ENCODE data around the gene ARPC2. TPM values are rescaled to one million over a fixed set of nuclear protein-coding genes. Genes with fewer than 3 reads are reported as not detected.

The ARPC2 gene
- total and polyA plus RNA-seq, 2 of the 13 experiments (the other 11 are each of a cell fraction or from before 2014, with no cell fraction given), result 168 to 303 TPM

DNA sequence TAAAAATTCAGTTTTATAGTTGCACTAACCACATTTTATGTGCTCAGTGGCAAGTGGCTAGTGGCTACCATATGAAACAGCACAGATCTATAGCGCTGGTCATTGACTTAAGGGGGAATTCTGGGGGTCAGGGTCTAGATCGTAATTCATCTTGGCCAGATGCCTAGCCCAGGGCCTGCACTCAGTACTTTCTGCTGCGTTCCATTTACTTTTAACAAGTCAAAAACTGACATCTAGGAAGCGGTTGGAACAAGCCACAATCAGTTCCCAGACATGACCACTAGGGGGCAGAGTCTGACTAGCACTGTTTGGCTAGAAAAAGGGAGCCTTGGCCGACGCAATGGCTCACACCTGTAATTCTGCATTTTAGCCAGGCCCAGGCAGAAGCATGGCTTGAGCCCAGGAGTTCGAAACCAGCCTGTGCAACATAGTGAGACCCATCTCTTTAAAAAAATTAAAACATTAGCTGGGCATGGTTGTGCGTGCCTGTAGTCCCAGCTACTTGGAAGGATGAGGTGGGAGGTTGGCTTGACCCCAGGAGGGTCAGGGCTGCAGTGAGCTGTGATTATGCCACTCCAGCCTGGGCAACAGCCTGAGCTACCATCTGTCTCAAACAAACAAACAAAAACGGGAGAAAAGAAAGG, 84.3 kb downstream of the ARPC2 start (continued):
- TF ChIP-seq, protein P1, sequence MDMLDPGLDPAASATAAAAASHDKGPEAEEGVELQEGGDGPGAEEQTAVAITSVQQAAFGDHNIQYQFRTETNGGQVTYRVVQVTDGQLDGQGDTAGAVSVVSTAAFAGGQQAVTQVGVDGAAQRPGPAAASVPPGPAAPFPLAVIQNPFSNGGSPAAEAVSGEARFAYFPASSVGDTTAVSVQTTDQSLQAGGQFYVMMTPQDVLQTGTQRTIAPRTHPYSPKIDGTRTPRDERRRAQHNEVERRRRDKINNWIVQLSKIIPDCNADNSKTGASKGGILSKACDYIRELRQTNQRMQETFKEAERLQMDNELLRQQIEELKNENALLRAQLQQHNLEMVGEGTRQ (IDR thresholded peaks at IDR 0.05; ENCODE audit: low read depth, low read length), result no peak
- TF ChIP-seq, protein P1 (CRISPR knock-in tag; IDR thresholded peaks at IDR 0.05; ENCODE audit: borderline replicate concordance), result no peak; the same call in 1 of the 2 replicates
- TF ChIP-seq ZSCAN25 (CRISPR knock-in tag; IDR thresholded peaks at IDR 0.05), result peak; percentile 92
- peak; percentile 56; the same call in 1 of the 2 replicates for TF ChIP-seq ZSCAN9 (CRISPR knock-in tag; IDR thresholded peaks at IDR 0.05; ENCODE audit: borderline replicate concordance)
- TF ChIP-seq ZNF562 (CRISPR knock-in tag; IDR thresholded peaks at IDR 0.05; ENCODE audit: borderline replicate concordance), result no peak
- peak; percentile 99 for TF ChIP-seq STAG1 (CRISPR knock-in tag; IDR thresholded peaks at IDR 0.05)
- peak; percentile 79; the same call in 1 of the 2 replicates for TF ChIP-seq ETV6 (CRISPR knock-in tag; conservative IDR thresholded peaks at IDR 0.05)
- TF ChIP-seq SP5 (CRISPR knock-in tag; IDR thresholded peaks at IDR 0.05; ENCODE audit: borderline replicate concordance, low read depth), result peak; percentile 50; the same call in 1 of the 2 replicates
- no peak for TF ChIP-seq ZNF530 (CRISPR knock-in tag; IDR thresholded peaks at IDR 0.05; ENCODE audit: low read depth)
- peak; percentile 82 for TF ChIP-seq MED1 (CRISPR knock-in tag; IDR thresholded peaks at IDR 0.05)
- peak; percentile 76; the same call in 1 of the 2 replicates for TF ChIP-seq RXRB (CRISPR knock-in tag; IDR thresholded peaks at IDR 0.05; ENCODE audit: borderline replicate concordance)
- TF ChIP-seq, protein P2, sequence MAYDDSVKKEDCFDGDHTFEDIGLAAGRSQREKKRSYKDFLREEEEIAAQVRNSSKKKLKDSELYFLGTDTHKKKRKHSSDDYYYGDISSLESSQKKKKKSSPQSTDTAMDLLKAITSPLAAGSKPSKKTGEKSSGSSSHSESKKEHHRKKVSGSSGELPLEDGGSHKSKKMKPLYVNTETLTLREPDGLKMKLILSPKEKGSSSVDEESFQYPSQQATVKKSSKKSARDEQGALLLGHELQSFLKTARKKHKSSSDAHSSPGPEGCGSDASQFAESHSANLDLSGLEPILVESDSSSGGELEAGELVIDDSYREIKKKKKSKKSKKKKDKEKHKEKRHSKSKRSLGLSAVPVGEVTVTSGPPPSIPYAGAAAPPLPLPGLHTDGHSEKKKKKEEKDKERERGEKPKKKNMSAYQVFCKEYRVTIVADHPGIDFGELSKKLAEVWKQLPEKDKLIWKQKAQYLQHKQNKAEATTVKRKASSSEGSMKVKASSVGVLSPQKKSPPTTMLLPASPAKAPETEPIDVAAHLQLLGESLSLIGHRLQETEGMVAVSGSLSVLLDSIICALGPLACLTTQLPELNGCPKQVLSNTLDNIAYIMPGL (CRISPR knock-in tag; IDR thresholded peaks at IDR 0.05; ENCODE audit: borderline replicate concordance in 1 of 2, low read depth in 1 of 2), result peak; percentile 91 to 94
- 0 out of 2 replicates have a peak, but pooled peaks have one; percentile 29 for TF ChIP-seq ZNF274 (CRISPR knock-in tag; IDR thresholded peaks at IDR 0.05)
- TF ChIP-seq, protein P3, sequence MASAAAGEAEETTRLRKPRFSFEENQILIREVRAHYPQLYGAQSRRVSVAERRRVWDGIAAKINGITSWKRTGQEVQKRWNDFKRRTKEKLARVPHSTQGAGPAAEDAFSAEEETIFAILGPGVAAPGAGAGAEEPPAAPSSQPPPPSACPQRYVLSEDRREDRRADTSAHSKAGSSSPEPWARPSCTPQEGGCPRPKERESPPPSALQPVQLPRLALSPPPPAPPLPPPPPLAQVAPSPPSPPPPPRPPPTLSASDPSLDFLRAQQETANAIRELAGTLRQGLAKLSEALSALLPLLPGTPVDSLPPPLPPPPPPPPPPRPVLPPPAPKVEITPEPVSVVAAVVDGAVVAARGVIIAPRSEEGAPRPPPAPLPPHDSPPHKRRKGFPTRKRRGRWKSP (CRISPR knock-in tag; IDR thresholded peaks at IDR 0.05), result peak; percentile 61; the same call in 1 of the 2 replicates
- peak; percentile 83 for TF ChIP-seq MIXL1 (CRISPR knock-in tag; IDR thresholded peaks at IDR 0.05)
- TF ChIP-seq, protein P4, sequence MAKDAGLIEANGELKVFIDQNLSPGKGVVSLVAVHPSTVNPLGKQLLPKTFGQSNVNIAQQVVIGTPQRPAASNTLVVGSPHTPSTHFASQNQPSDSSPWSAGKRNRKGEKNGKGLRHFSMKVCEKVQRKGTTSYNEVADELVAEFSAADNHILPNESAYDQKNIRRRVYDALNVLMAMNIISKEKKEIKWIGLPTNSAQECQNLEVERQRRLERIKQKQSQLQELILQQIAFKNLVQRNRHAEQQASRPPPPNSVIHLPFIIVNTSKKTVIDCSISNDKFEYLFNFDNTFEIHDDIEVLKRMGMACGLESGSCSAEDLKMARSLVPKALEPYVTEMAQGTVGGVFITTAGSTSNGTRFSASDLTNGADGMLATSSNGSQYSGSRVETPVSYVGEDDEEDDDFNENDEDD (CRISPR knock-in tag; IDR thresholded peaks at IDR 0.05; ENCODE audit: borderline replicate concordance), result peak; percentile 50; the same call in 1 of the 2 replicates
- TF ChIP-seq PHF5A (CRISPR knock-in tag; IDR thresholded peaks at IDR 0.05; ENCODE audit: low read depth, unreplicated experiment), result no peak
- TF ChIP-seq GFI1 (CRISPR knock-in tag; IDR thresholded peaks at IDR 0.05; ENCODE audit: borderline replicate concordance), result peak; percentile 69
- peak; percentile 93; the same call in 1 of the 2 replicates for TF ChIP-seq ZNF567 (CRISPR knock-in tag; IDR thresholded peaks at IDR 0.05; ENCODE audit: borderline replicate concordance)
- TF ChIP-seq ZNF232 (CRISPR knock-in tag; IDR thresholded peaks at IDR 0.05; ENCODE audit: borderline replicate concordance), result peak; percentile 99
- peak; percentile 62; the same call in 1 of the 2 replicates for TF ChIP-seq ETV5 (CRISPR knock-in tag; IDR thresholded peaks at IDR 0.05; ENCODE audit: borderline replicate concordance)
- no peak for TF ChIP-seq PAX8 (CRISPR knock-in tag; IDR thresholded peaks at IDR 0.05; ENCODE audit: borderline replicate concordance)
- peak; percentile 59; the same call in 1 of the 2 replicates for TF ChIP-seq MYNN (CRISPR knock-in tag; IDR thresholded peaks at IDR 0.05; ENCODE audit: low read depth)
